ENCODE measurements around the gene PPOX. TPM values are rescaled to one million over a fixed set of nuclear protein-coding genes. Genes with fewer than 3 reads are reported as not detected.
A peak's percentile ranks its signal among the peaks of the same experiment; 100 is the strongest.

Gene PPOX
- total and polyA plus RNA-seq, 11 donors: 9.7 to 24.3 (median 13.7) TPM

GRCh38 chr1:161188381-161188780, 22.2 kb downstream of the PPOX start:
- no peak overlapping the region for H3K27ac ChIP-seq
- intact Hi-C loops (cut with DNase I): loop anchor here in 1 of 10 donors (5.0 kb wide), 1 partner anchor 199 kb away; no protein-coding TSS in a partner anchor
- TF ChIP-seq CTCF (IDR thresholded peaks at IDR 0.05) (no peak), POLR2A (IDR thresholded peaks at IDR 0.05) (no peak)
- 78 to 85% (median 83%) methylated on average over 6 of the region's 6 CpGs for WGBS, 4 donors
- H3K4me1 ChIP-seq: peaks cover 0 to 80% (median 30%) of the 10 kb centered on the region in 12 donors
- no peak for DNase-seq
- H3K4me3 ChIP-seq: no peak overlapping the region
- no peaks in the 10 kb centered on the region for H3K27me3 ChIP-seq
- H3K9me3 ChIP-seq: no peaks in the 10 kb centered on the region
- peaks cover 0 to 25% (median 7%) of the 10 kb centered on the region in 9 donors for H3K36me3 ChIP-seq
- ATAC-seq: no peak

GRCh38 chr1:161189036-161189435, 22.8 kb downstream of the PPOX start:
- 91 to 96% (median 95%) methylated on average over 5 of the region's 5 CpGs for WGBS, 4 donors
- no peak for ATAC-seq
- TF ChIP-seq CTCF (IDR thresholded peaks at IDR 0.05) (no peak), POLR2A (IDR thresholded peaks at IDR 0.05) (no peak)
- Histone ChIP-seq H3K4me1 (peaks cover 0 to 77% (median 34%) of the 10 kb centered on the region in 12 donors), H3K27ac (no peak overlapping the region), H3K36me3 (peaks cover 0 to 31% (median 7%) of the 10 kb centered on the region in 9 donors), H3K4me3 (no peak overlapping the region), H3K27me3 (no peaks in the 10 kb centered on the region), H3K9me3 (no peaks in the 10 kb centered on the region)
- no peak for DNase-seq
- intact Hi-C loops (cut with DNase I): loop anchor here in 1 of 10 donors (5.0 kb wide), 1 partner anchor 198 kb away; no protein-coding TSS in a partner anchor

- DNase-seq (peak in 1 of 5 donors; percentile 56), ATAC-seq (peak in 1 of 4 donors; percentile 6)
- Histone ChIP-seq H3K4me1 (peaks cover 0 to 77% (median 23%) of the 10 kb centered on the region in 12 donors), H3K36me3 (peaks cover 0 to 44% (median 7%) of the 10 kb centered on the region in 9 donors), H3K27me3 (no peaks in the 10 kb centered on the region), H3K4me3 (peak overlapping the region in 1 of 12 donors; percentile 14), H3K27ac (no peak overlapping the region), H3K9me3 (no peaks in the 10 kb centered on the region)
- no peak for TF ChIP-seq CTCF (IDR thresholded peaks at IDR 0.05)
- TF ChIP-seq POLR2A (IDR thresholded peaks at IDR 0.05): no peak
- 64 to 75% (median 70%) methylated on average over 12 to 22 of the region's 22 CpGs for WGBS, 4 donors
- intact Hi-C loops (cut with DNase I): loop anchor here in 4 of 10 donors (5.0 to 10.0 kb wide), 3 partner anchors 36 to 194 kb away; partner anchors contain the start of gene TOMM40L (in 1 of the 4)
Observed at GRCh38 chr1:161190962-161191521, 24.8 kb downstream of the PPOX start.

GRCh38 chr1:161191971-161192370, 25.7 kb downstream of the PPOX start:
- peak overlapping the region in 1 of 12 donors; percentile 14 for H3K4me3 ChIP-seq
- peak overlapping the region in 1 of 12 donors; percentile 98 for H3K27ac ChIP-seq
- TF ChIP-seq CTCF (IDR thresholded peaks at IDR 0.05) (no peak), POLR2A (IDR thresholded peaks at IDR 0.05) (no peak)
- peaks cover 0 to 51% (median 7%) of the 10 kb centered on the region in 9 donors for H3K36me3 ChIP-seq
- intact Hi-C loops (cut with DNase I): loop anchor here in 4 of 10 donors (1.0 to 10.0 kb wide), 4 partner anchors 32 to 193 kb away; partner anchors contain the start of gene TOMM40L (in 1 of the 4)
- no peaks in the 10 kb centered on the region for H3K27me3 ChIP-seq
- no peak for ATAC-seq
- peaks cover 0 to 76% (median 25%) of the 10 kb centered on the region in 12 donors for H3K4me1 ChIP-seq
- 63 to 76% (median 68%) methylated on average over 7 to 8 of the region's 8 CpGs for WGBS, 4 donors
- H3K9me3 ChIP-seq: no peaks in the 10 kb centered on the region
- DNase-seq: peak in 1 of 5 donors; percentile 48
